ENCODE measurements around the gene FBXO15. TPM values are rescaled to one million over a fixed set of nuclear protein-coding genes. Genes with fewer than 3 reads are reported as not detected.

FBXO15 gene
- total and polyA plus RNA-seq, 2 of the 8 experiments (the other 6 are each of a cell fraction or from before 2014, with no cell fraction given): 0.84 to 0.85 TPM

DNA sequence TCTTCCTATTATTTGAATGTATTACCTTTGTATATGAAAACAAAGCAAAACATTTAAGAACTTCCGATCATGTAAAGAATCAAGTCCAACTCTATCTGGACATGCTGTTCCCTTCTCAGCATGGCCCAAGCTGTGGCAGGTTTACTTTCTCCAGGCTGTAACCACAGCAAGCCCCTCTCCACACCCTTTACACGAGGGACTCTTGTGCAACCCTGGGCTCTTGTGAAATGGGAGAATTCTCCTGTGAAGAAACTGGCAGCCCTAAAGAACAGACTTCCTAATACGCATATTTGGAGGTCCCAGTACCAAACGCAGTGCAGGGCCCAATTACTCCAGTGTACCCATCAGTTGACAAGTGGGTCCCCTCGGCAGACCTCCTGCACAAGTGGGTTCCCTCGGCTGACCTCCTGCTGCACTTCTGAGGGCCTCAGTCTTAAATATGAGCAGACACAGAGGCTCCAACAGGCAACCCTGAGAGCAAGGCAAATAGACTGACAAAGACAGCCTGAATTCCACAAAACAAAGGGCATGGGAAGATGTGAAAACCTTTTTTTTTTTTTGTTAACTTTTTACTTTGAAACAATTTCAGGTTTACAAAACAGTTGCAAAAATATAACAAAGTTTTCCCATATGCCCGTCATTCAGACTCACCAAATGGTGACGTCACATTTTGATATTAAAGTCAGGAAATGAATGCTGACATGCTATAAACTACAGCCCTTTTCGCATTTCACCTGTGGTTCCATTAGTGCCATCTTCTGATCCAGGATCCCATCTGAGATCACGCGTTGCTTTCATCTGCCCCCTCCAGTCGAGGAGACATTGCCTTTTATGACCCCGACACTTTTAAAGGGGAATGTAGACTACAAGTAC lies 78.2 kb downstream of the FBXO15 start (continued):
- no peak for TF ChIP-seq BACH1 (IDR thresholded peaks at IDR 0.05; ENCODE audit: low read length)
